Measurements from ENCODE around the gene ADAMTS13. TPM values are rescaled to one million over a fixed set of nuclear protein-coding genes. Genes with fewer than 3 reads are reported as not detected.

Gene ADAMTS13
- total RNA-seq, 4 donors from 2014 or later, result 0.94 to 2.7 (median 2.1) TPM

GRCh38 chr9:133474853-133475252, 52.7 kb downstream of the ADAMTS13 start:
- no peak for ATAC-seq
- no peak for TF ChIP-seq POLR2A (IDR thresholded peaks at IDR 0.05)
- no peak for TF ChIP-seq CTCF (IDR thresholded peaks at IDR 0.05)
- no peaks in the 10 kb centered on the region for H3K27me3 ChIP-seq
- H3K4me3 ChIP-seq, result no peak overlapping the region
- peaks cover 0 to 22% of the 10 kb centered on the region in 2 donors for H3K36me3 ChIP-seq
- H3K9me3 ChIP-seq, result no peaks in the 10 kb centered on the region
- no peak overlapping the region for H3K27ac ChIP-seq
- WGBS, 2 donors (ENCODE audit: low coverage in 1 of 2), result no CpG with 5 or more reads among the region's 20 CpGs
- peaks cover 0 to 21% (median 11%) of the 10 kb centered on the region in 3 donors for H3K4me1 ChIP-seq

GRCh38 chr9:133475292-133476012, 53.3 kb downstream of the ADAMTS13 start:
- no peak overlapping the region for H3K4me3 ChIP-seq
- 100% methylated on average over 1 of the region's 27 CpGs; no CpG with 5 or more reads in 1 of the 2 donors for WGBS, 2 donors (ENCODE audit: low coverage in 1 of 2)

GRCh38 chr9:133476036-133476931, 54.1 kb downstream of the ADAMTS13 start:
- TF ChIP-seq POLR2AphosphoS5 (IDR thresholded peaks at IDR 0.05) (no peak), CTCF (IDR thresholded peaks at IDR 0.05) (no peak), POLR2A (IDR thresholded peaks at IDR 0.05) (no peak), EP300 (IDR thresholded peaks at IDR 0.05) (no peak)
- H3K27ac ChIP-seq, result no peak overlapping the region
- H3K27me3 ChIP-seq, result no peaks in the 10 kb centered on the region
- H3K4me3 ChIP-seq, result no peak overlapping the region
- ATAC-seq, result no peak
- H3K9me3 ChIP-seq, result no peaks in the 10 kb centered on the region
- H3K36me3 ChIP-seq, result peaks cover 0 to 21% of the 10 kb centered on the region in 2 donors
- WGBS, 2 donors (ENCODE audit: low coverage in 1 of 2), result 73% methylated on average over 2 of the region's 27 CpGs; no CpG with 5 or more reads in 1 of the 2 donors
- H3K4me1 ChIP-seq, result peaks cover 0 to 23% (median 11%) of the 10 kb centered on the region in 3 donors

More at GRCh38 chr9:133475292-133476012, 53.3 kb downstream of the ADAMTS13 start:
- TF ChIP-seq POLR2A (IDR thresholded peaks at IDR 0.05), result no peak
- Histone ChIP-seq H3K27ac (no peak overlapping the region), H3K9me3 (no peaks in the 10 kb centered on the region), H3K36me3 (peaks cover 0 to 21% of the 10 kb centered on the region in 2 donors), H3K4me1 (peaks cover 0 to 23% (median 11%) of the 10 kb centered on the region in 3 donors), H3K27me3 (no peaks in the 10 kb centered on the region)
- ATAC-seq, result no peak

- Histone ChIP-seq H3K4me3 (no peak overlapping the region), H3K27ac (no peak overlapping the region), H3K4me1 (peaks cover 0 to 23% (median 11%) of the 10 kb centered on the region in 3 donors), H3K27me3 (no peaks in the 10 kb centered on the region), H3K36me3 (peaks cover 0 to 21% of the 10 kb centered on the region in 2 donors), H3K9me3 (no peaks in the 10 kb centered on the region)
- TF ChIP-seq EP300 (IDR thresholded peaks at IDR 0.05) (no peak), POLR2AphosphoS5 (IDR thresholded peaks at IDR 0.05) (no peak), POLR2A (IDR thresholded peaks at IDR 0.05) (no peak), CTCF (IDR thresholded peaks at IDR 0.05) (no peak)
- ATAC-seq, result no peak
- no CpG with 5 or more reads among the region's 21 CpGs for WGBS, 2 donors (ENCODE audit: low coverage in 1 of 2)
Observed at GRCh38 chr9:133476941-133477340, 54.8 kb downstream of the ADAMTS13 start.

GRCh38 chr9:133477461-133477860, 55.3 kb downstream of the ADAMTS13 start:
- WGBS, 2 donors (ENCODE audit: low coverage in 1 of 2), result 95 to 100% methylated on average over 4 of the region's 4 CpGs
- Histone ChIP-seq H3K36me3 (peaks cover 0 to 21% of the 10 kb centered on the region in 2 donors), H3K9me3 (no peaks in the 10 kb centered on the region), H3K4me3 (no peak overlapping the region), H3K27me3 (no peaks in the 10 kb centered on the region), H3K4me1 (peaks cover 0 to 23% (median 11%) of the 10 kb centered on the region in 3 donors), H3K27ac (no peak overlapping the region)
- no peak for ATAC-seq
- no peak for TF ChIP-seq EP300 (IDR thresholded peaks at IDR 0.05)
- no peak for TF ChIP-seq POLR2A (IDR thresholded peaks at IDR 0.05)
- TF ChIP-seq CTCF (IDR thresholded peaks at IDR 0.05), result no peak
- no peak for TF ChIP-seq POLR2AphosphoS5 (IDR thresholded peaks at IDR 0.05)

Measured in gastroesophageal sphincter (tissue), 4 donors.